Adrenal gland (tissue), 5 donors: ENCODE data around the gene PPP2R2D.

Source experiments
- CTCF ChIP-seq, 6 experiments: fragments of 450-650 bp in 4 of 6; fragments of 200-600 bp in 2 of 6; sonication (generic) in 1 of 6; IDR thresholded peaks; 1 replicate in 5 of 6; 2 replicates in 1 of 6; pipeline versions ENCODE4 v1.5.1 to v1.8.0; 2016 to 2021; ENCODE audit warnings: antibody characterized with exemption in 6 of 6, mild to moderate bottlenecking in 2 of 6, moderate library complexity in 1 of 6
- POLR2A ChIP-seq, 2 donors: fragments of 450-650 bp; IDR thresholded peaks; one replicate each; pipeline ENCODE4 v1.6.1; 2017; ENCODE audit warnings: antibody characterized with exemption in 2 of 2, mild to moderate bottlenecking in 2 of 2, moderate library complexity in 1 of 2
- donor health status: DM: no; HTN: no; CAD: no.

GRCh38 chr10:131955591-131956340 is 55.0 kb downstream of the PPP2R2D start:
- TF ChIP-seq CTCF (IDR thresholded peaks at IDR 0.05) (no peak), POLR2A (IDR thresholded peaks at IDR 0.05) (no peak)
